GM12891 (cell line): ENCODE results near the gene OLFM1. TPM values are rescaled to one million over a fixed set of nuclear protein-coding genes. Genes with fewer than 3 reads are reported as not detected.

Experiments used
- DNase-seq: peaks from one replicate; pipeline ENCODE4 v3.0.0; 2011; ENCODE audit warnings: low spot score; ENCODE audit not compliant: insufficient read length
- FAIRE-seq: peaks from 2 replicates; lab custom pipeline; 2011; peaks lifted over from hg19 to GRCh38; lab: Jason Lieb, UNC
- PAX5 ChIP-seq: IDR thresholded peaks from 2 replicates; pipeline ENCODE4 v1.6.1; 2011; ENCODE audit warnings: low read length, moderate library complexity, mild to moderate bottlenecking; ENCODE audit not compliant: insufficient read depth, severe bottlenecking
- POLR2A ChIP-seq: IDR thresholded peaks from 2 replicates; pipeline ENCODE4 v1.6.1; 2011; ENCODE audit warnings: low read depth, low read length, control low read depth
- POLR2AphosphoS5 ChIP-seq: IDR thresholded peaks from 2 replicates; pipeline ENCODE4 v1.6.1; 2011; ENCODE audit warnings: low read depth, low read length, control low read depth
- POU2F2 ChIP-seq: IDR thresholded peaks from 2 replicates; pipeline ENCODE4 v1.6.1; 2011; ENCODE audit warnings: low read depth, mild to moderate bottlenecking, control low read depth, low read length, moderate library complexity
- SPI1 ChIP-seq: IDR thresholded peaks from 2 replicates; pipeline ENCODE4 v1.6.1; 2011; ENCODE audit warnings: low read depth, low read length, control low read depth
- TAF1 ChIP-seq: IDR thresholded peaks from 2 replicates; pipeline ENCODE4 v1.6.1; 2011; ENCODE audit warnings: low read depth, low read length, control low read depth
- polyA plus RNA-seq: library from polyadenylated mRNA; unstranded; fragments of >200 nt; gene quantifications from one replicate; pipeline ENCODE4 v1.2.1, GENCODE V29; 2012; ENCODE audit warnings: low read depth, missing spikeins, inconsistent platforms; ENCODE audit not compliant: missing spikeins

Gene OLFM1
- polyA plus RNA-seq, result not detected

DNA sequence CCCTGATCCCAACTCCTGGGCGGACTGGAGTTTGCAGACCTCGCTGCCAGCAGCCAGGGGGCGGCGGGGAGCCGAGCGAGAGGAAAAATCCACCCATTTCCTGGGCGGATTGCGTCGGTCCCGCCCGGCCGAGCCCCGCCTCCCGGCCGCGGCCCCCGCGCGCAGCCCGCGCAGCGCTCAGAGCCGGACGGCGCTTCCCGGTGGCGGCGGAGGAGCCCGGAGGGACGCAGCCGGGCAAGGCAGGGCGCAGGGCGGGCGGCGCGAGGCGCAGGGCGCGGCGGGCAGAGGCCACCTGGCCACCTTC is at the start of gene OLFM1:
Gene OLFM1 (plus strand): TSS at position 180 of the 304 bp plus-strand sequence. CDS start 322 bp downstream, outside the sequence.
- no peak for TF ChIP-seq PAX5
- TF ChIP-seq POU2F2, result no peak
- no peak for TF ChIP-seq TAF1
- DNase-seq, result peak; percentile 51

DNA sequence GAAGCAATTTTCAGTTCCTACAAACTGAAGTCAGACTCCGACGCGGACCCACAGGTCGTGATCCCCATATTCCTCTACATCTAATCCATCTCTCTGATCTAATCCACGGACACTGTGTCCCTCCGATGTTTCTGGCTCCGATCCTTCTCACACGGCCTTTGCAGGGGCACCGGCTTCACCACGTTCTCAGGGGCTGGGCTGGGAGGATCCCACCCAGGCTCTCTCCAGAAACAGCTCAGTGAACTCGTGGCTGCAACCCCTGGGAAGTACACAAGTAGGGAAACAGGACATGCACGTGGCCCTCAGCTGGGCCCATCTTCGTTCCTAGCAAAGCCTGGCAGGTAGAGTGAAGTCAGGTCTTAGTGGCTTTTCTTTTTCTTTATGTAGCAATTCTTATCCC is 49.1 kb upstream of the OLFM1 start:
- TF ChIP-seq PAX5, result no peak
- TF ChIP-seq TAF1, result no peak
- no peak for TF ChIP-seq SPI1
- TF ChIP-seq POU2F2, result no peak
- TF ChIP-seq POLR2A, result no peak
- no peak for TF ChIP-seq POLR2AphosphoS5
- FAIRE-seq, result no peak
- no peak for DNase-seq

More for the DNA sequence above, at the start of gene OLFM1:
- FAIRE-seq, result no peak

DNA sequence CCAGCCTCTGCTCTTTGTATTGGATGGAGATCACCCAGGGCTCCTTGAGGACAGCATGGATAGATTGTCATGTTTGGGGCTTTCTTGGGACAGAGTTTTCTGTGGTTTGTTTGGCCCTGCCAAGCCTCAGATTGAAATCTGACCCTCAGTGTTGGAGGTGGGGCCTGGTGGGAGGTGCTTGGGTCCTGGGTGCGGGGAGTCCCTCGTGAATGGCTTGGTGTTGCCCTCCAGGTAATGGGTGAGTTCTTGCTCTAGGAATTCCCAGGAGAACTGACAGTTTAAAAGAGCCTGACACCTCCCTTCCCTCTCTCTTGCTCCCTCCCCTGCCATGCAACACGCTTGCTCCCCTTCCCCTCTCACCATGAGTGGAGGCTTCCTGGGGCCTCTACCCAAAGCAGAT is 48.6 kb upstream of the OLFM1 start:
- FAIRE-seq (no peak), DNase-seq (no peak)
- TF ChIP-seq TAF1 (no peak), POU2F2 (no peak), PAX5 (no peak), SPI1 (no peak), POLR2A (no peak), POLR2AphosphoS5 (no peak)

DNA sequence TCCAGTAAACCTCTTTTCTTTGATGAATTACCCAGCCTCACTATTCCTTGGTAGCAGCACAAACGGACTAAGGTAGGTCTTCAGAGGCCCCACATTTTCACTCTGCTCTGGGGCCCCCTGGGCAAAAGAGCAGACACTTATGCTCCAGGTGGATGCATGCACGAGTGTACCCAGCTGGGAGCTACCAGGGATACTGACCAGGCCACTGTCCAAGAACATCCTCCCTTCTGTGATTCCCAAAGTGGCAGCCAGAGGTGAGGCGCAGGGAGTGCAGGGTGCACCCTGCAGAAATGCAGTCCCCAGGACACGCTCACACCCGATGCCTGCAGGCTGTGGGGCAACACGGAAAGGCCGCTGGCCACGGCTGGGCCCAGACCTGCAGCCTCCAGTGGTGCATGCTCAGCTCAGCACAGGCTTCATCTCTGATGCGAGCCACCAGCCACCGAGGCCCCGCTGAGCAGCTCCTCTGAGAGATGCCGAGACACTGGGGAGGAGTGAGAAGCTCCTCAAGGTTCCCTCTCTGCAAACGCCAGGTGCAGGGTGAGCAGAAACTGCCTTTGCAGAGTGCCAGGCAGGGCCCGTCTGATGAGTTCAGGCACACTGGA is 48.1 kb upstream of the OLFM1 start:
- DNase-seq (no peak), FAIRE-seq (no peak)
- no peak for TF ChIP-seq TAF1
- no peak for TF ChIP-seq POLR2A
- no peak for TF ChIP-seq POU2F2
- TF ChIP-seq PAX5, result no peak
- TF ChIP-seq POLR2AphosphoS5, result no peak
- TF ChIP-seq SPI1, result no peak

DNA sequence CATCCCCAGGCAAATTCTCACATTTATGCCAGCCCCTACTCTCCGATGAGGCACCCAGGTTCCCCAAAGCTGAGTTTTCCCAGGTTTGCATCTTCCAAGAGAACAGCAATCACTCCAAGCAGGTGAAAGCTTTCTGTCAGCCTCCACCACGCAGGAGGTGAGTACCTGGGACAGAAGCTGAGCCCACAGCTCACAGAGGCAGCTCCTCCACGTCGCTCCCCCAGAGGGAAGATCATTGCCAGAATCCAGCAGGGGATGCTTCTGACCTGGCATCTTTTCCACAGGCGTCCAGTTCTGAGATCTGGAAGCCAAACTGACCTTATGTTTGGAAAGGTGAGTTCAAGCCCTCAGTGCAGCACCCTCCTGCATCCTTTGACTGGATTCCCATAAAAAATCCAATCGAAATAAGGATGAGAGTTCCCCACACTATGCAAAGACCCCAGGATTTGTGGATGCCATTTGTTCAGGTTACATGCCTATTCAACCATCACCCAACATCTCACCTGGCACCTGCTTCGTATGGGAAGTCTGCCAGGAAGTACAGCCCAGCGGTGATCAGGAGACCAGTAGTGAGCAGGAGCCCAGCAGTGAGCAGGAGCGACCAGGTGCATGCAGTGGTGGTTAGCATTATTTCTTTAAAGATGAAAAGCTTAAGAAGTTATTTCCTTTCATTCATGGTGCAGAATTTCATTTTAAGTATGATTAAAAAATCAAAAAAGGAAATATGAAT is 47.4 kb upstream of the OLFM1 start:
- TF ChIP-seq POLR2A (no peak), SPI1 (no peak), POLR2AphosphoS5 (no peak), PAX5 (no peak), TAF1 (no peak), POU2F2 (no peak)
- DNase-seq (no peak), FAIRE-seq (no peak)

DNA sequence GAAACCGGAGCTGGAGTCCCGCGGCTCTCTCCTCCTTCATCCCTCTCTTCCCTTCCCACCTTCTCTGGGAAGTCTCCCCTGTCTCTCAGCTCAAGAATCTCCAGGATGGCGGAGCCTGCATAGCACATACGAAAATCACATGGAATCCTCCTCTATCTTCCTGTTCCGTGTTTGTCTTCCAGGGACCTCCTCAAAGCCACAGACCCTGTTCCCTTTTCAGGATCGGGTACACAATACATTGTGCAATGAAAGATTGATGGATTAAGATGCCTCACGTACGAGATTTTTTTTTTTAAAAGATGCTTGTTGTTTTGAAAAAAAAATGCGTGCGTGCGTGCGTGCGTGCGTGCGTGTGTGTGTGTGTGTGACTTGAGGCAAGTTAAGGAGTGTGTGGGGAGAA is 46.6 kb upstream of the OLFM1 start:
- DNase-seq, result no peak
- no peak for FAIRE-seq
- no peak for TF ChIP-seq PAX5
- no peak for TF ChIP-seq POLR2AphosphoS5
- no peak for TF ChIP-seq POU2F2
- no peak for TF ChIP-seq POLR2A
- no peak for TF ChIP-seq SPI1

DNA sequence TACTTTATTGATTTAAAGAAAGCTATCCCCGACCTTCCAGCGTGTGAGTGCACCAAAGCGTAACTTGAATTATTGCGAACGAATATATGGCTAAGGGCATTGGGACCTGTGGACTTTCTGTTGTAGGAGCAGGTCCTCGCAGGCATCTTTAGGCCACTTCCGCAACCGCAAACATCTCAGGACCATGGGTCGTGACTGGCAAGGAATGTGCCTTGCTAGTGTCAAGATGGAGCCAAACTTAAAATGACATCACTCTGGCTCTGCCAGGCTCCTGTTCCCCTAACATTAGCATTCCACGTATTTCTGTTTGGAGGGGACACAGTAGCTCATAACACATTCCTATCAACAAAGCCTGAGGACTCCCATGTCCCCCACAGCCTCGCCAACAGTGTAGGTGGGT is 44.1 kb upstream of the OLFM1 start:
- no peak for FAIRE-seq
- TF ChIP-seq TAF1 (no peak), POLR2A (no peak), POLR2AphosphoS5 (no peak), PAX5 (no peak), POU2F2 (no peak), SPI1 (no peak)
- no peak for DNase-seq

DNA sequence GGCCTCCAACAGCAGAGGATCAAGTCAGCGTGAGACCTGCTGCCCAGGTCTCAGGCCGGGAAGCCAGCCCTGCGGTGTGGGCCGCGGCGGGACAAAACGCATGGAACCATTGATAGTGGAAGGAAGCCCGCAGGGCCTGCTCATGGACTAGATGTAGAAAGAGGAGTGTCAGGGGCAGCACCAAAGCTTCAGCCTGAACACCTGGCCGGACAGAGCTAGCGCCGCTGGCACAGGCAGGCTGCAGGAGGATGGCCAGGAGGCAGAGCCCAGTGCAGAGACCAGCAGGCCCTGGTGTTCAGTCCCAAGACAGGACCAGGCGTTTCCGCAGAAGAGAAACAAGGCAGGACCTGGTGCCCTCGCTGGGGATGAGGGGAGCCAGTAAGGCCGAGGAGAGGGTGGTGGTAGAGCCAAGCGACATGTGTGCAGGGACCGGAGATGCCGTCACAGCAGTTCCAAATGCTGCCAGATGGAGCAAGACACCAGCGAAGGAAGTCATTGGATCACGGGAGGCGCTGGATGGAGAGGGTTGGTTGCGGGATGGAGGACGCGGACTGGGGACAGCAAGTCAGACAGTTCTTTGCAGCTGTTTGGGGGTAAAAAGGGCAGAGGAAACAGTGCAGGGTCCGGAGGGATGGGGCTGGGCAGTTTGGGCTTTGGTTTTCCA is 42.1 kb upstream of the OLFM1 start:
- DNase-seq, result no peak
- no peak for TF ChIP-seq TAF1
- no peak for TF ChIP-seq SPI1
- TF ChIP-seq POLR2AphosphoS5, result no peak
- TF ChIP-seq POLR2A, result no peak
- no peak for TF ChIP-seq POU2F2
- TF ChIP-seq PAX5, result no peak
- no peak for FAIRE-seq

DNA sequence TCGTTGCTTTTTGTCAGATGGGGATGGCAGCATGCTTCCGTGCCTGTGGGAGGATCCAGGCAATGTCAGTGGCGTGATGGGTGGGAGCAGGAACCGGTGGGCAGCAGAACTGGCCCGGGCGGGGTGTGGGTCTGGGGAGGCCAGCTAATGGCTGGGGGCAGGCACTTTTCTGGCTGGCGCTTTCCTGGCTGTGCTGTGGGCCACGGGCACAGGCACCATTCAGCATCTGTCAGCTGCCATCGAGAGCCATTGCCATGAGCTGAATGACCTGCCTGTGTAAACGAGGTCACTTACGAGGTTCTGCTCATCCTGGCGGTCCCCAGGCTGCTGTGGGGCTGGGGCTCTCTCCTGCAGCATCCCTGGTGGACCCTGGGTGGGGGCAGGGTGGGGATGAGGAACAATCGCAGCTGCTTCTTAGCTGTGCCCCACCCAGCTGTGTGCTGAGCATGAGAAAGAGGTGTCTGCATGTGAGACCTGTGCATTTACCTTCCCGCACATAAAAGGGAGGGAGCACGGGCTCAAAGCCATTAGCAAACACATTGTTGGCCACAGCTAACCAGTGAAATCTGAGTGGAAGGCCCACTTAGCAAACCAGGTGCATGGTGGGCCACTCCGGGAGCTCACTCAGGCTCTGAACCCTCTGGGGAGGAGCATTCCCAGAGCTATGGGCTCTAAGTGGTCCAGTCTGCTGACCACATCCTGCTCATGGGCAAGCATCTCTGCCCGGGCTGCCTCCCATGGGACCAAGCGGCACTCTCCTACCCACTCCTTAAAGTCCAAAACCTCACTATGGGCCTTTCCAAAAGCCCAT is 41.3 kb upstream of the OLFM1 start:
- DNase-seq, result no peak
- TF ChIP-seq TAF1, result no peak
- no peak for TF ChIP-seq PAX5
- no peak for TF ChIP-seq POU2F2
- no peak for TF ChIP-seq SPI1
- no peak for TF ChIP-seq POLR2AphosphoS5
- no peak for TF ChIP-seq POLR2A
- FAIRE-seq, result no peak
